ENCODE results near the gene KDM5A.

DNA sequence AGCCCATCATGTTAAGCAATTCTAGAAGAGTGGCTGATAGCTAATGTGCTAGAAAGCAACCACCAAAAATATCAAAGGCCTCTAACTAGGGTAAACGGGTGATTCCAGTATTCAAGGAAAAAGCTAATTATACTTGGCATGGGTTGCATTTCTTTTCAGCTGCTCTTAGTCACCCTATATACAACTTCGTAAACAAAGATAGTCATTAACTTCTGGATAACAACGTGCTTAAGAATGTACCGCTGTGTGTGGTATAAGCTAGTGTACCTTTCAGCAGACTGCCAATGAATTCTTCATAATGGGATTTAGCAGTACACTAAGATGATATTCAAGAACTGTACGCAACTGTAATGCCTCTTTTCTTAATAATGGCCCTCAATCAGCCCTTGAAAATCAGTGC, 84.3 kb downstream of the KDM5A start:
- no peak for TF ChIP-seq POLR2A (IDR thresholded peaks at IDR 0.05; ENCODE audit: low read length)
- no peak for TF ChIP-seq GATA1 (IDR thresholded peaks at IDR 0.05; ENCODE audit: low read depth, low read length)

Data from erythroblast (primary cell).